ENCODE data around the gene MPP4. TPM values are rescaled to one million over a fixed set of nuclear protein-coding genes. Genes with fewer than 3 reads are reported as not detected.

MPP4 gene
- total RNA-seq, 2 donors from 2014 or later, result not detected

- no peaks in the 10 kb centered on the region for H3K36me3 ChIP-seq
Measured at GRCh38 chr2:201621293-201621999, 77.0 kb downstream of the MPP4 start.

GRCh38 chr2:201618744-201619662 lies 79.4 kb downstream of the MPP4 start:
- Histone ChIP-seq H3K9ac (ENCODE audit: low read depth in 2 of 2, low read length in 2 of 2) (peak overlapping the region in 1 of 2 donors; percentile 1), H3K27me3 (no peaks in the 10 kb centered on the region), H3K4me3 (no peak overlapping the region), H3K4me1 (no peaks in the 10 kb centered on the region), H3K36me3 (no peaks in the 10 kb centered on the region), H3K9me3 (no peaks in the 10 kb centered on the region), H3K27ac (no peak overlapping the region)
- peak; percentile 58 for DNase-seq
- no peak for TF ChIP-seq CTCF (IDR thresholded peaks at IDR 0.05)
- intact Hi-C loops (cut with DNase I), result no loop called here

More at GRCh38 chr2:201621293-201621999, 77.0 kb downstream of the MPP4 start:
- H3K9me3 ChIP-seq, result no peaks in the 10 kb centered on the region
- H3K27ac ChIP-seq, result no peak overlapping the region
- no peak overlapping the region for H3K4me3 ChIP-seq
- DNase-seq, result no peak
- no peaks in the 10 kb centered on the region for H3K4me1 ChIP-seq
- H3K9ac ChIP-seq (ENCODE audit: low read depth in 2 of 2, low read length in 2 of 2), result no peak overlapping the region
- no peaks in the 10 kb centered on the region for H3K27me3 ChIP-seq
- intact Hi-C loops (cut with DNase I), result no loop called here
- no peak for TF ChIP-seq CTCF (IDR thresholded peaks at IDR 0.05)

GRCh38 chr2:201608021-201608420 lies 90.4 kb downstream of the MPP4 start:
- TF ChIP-seq CTCF (IDR thresholded peaks at IDR 0.05), result no peak
- no peak for DNase-seq
- intact Hi-C loops (cut with DNase I), result no loop called here
- Histone ChIP-seq H3K36me3 (no peaks in the 10 kb centered on the region), H3K27ac (no peak overlapping the region), H3K27me3 (no peaks in the 10 kb centered on the region), H3K4me3 (no peak overlapping the region), H3K9me3 (no peaks in the 10 kb centered on the region), H3K9ac (ENCODE audit: low read depth in 2 of 2, low read length in 2 of 2) (no peak overlapping the region), H3K4me1 (no peaks in the 10 kb centered on the region)

- Histone ChIP-seq H3K4me3 (no peak overlapping the region), H3K4me1 (no peaks in the 10 kb centered on the region), H3K9me3 (no peaks in the 10 kb centered on the region), H3K27me3 (no peaks in the 10 kb centered on the region), H3K27ac (no peak overlapping the region), H3K36me3 (no peaks in the 10 kb centered on the region), H3K9ac (ENCODE audit: low read depth in 2 of 2, low read length in 2 of 2) (no peak overlapping the region)
- intact Hi-C loops (cut with DNase I), result no loop called here
- TF ChIP-seq CTCF (IDR thresholded peaks at IDR 0.05), result no peak
- DNase-seq, result no peak
Measured at GRCh38 chr2:201607568-201607967, 90.9 kb downstream of the MPP4 start.

GRCh38 chr2:201600906-201601305 lies 97.5 kb downstream of the MPP4 start:
- intact Hi-C loops (cut with DNase I), result no loop called here
- Histone ChIP-seq H3K9ac (ENCODE audit: low read depth in 2 of 2, low read length in 2 of 2) (no peak overlapping the region), H3K27ac (no peak overlapping the region), H3K4me3 (no peak overlapping the region), H3K36me3 (no peaks in the 10 kb centered on the region), H3K9me3 (no peaks in the 10 kb centered on the region), H3K27me3 (no peaks in the 10 kb centered on the region), H3K4me1 (no peaks in the 10 kb centered on the region)
- TF ChIP-seq CTCF (IDR thresholded peaks at IDR 0.05), result no peak
- DNase-seq, result no peak
